ENCODE results near the gene LDLRAD4.

Gene LDLRAD4

GRCh38 chr18:13239171-13239956, 20.8 kb downstream of the LDLRAD4 start:
- TF ChIP-seq CTCF (conservative IDR thresholded peaks at IDR 0.05; ENCODE audit: low read depth, low read length), result no peak
- no peak overlapping the region for H3K4me3 ChIP-seq (ENCODE audit: low read length)
- DNase-seq (ENCODE audit: low read depth), result no peak

GRCh38 chr18:13240060-13240725, 21.6 kb downstream of the LDLRAD4 start:
- TF ChIP-seq CTCF (conservative IDR thresholded peaks at IDR 0.05; ENCODE audit: low read depth, low read length), result no peak
- DNase-seq (ENCODE audit: low read depth), result no peak
- no peak overlapping the region for H3K4me3 ChIP-seq (ENCODE audit: low read length)

GRCh38 chr18:13241083-13241892, 22.7 kb downstream of the LDLRAD4 start:
- no peak for TF ChIP-seq CTCF (conservative IDR thresholded peaks at IDR 0.05; ENCODE audit: low read depth, low read length)
- H3K4me3 ChIP-seq (ENCODE audit: low read length), result no peak overlapping the region
- no peak for DNase-seq (ENCODE audit: low read depth)

GRCh38 chr18:13241893-13242175, 23.3 kb downstream of the LDLRAD4 start:
- no peak for DNase-seq (ENCODE audit: low read depth)
- H3K4me3 ChIP-seq (ENCODE audit: low read length), result no peak overlapping the region
- no peak for TF ChIP-seq CTCF (conservative IDR thresholded peaks at IDR 0.05; ENCODE audit: low read depth, low read length)

GRCh38 chr18:13242797-13243196, 24.2 kb downstream of the LDLRAD4 start:
- no peak overlapping the region for H3K4me3 ChIP-seq (ENCODE audit: low read length)
- DNase-seq (ENCODE audit: low read depth), result no peak
- no peak for TF ChIP-seq CTCF (conservative IDR thresholded peaks at IDR 0.05; ENCODE audit: low read depth, low read length)

GRCh38 chr18:13243363-13243762, 24.8 kb downstream of the LDLRAD4 start:
- TF ChIP-seq CTCF (conservative IDR thresholded peaks at IDR 0.05; ENCODE audit: low read depth, low read length), result no peak

More at GRCh38 chr18:13243363-13243762, 24.8 kb downstream of the LDLRAD4 start:
- DNase-seq (ENCODE audit: low read depth), result no peak
- no peak overlapping the region for H3K4me3 ChIP-seq (ENCODE audit: low read length)

Data from retinal pigment epithelial cell (primary cell).